HG02840 (cell line): ENCODE measurements around the gene THSD7B.
"Not testable (repeated sequence)": the region's sequence is repeated elsewhere in the genome, so short reads cannot be mapped to it uniquely, and the experiment has no call there.

Experiments used
- ATAC-seq: cut with Tn5 transposase; IDR thresholded peaks from one replicate; pipeline ENCODE4 v1.9.1; 2021; ENCODE audit warnings: mild to moderate bottlenecking, moderate library complexity, moderate number of reproducible peaks; ENCODE audit not compliant: unreplicated experiment, low FRiP score

Gene THSD7B

DNA sequence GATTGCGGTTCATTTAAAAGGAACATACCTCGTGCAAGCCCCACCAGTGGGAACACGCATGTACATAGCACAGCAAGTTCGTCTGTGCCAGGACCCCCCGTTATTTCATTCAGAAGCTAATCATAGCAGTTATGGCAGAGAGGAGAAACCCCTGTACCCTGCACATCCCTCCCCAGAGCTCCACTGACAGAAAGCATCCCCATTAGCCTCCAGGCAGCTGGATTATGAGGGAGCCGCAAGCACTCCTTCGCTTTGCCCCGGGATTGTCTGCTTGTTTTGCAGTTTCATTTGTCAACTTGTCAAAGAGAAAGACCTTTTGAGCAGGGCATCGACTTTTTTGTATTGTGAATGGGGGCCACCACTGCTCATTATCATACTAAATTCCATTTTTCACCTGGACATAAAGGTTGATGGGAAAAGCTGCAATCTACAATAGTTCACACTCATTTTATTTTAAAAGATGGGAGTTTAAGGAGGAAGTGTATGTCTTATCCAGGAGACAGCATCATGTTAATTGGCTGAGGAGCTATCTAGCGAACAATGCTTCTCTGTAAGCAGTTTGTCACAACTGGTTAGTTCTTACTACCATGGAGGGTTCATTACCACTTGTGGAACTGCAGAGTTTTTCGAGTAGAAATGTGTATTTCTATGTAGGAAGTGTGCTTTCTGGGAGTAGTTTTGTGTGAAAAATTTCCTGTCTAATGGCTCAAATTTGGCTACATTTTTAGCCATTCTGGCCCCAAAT lies 255.3 kb downstream of the THSD7B start:
- ATAC-seq: no peak

GRCh38 chr2:137021763-137022162 lies 256.4 kb downstream of the THSD7B start:
- ATAC-seq: no peak

GRCh38 chr2:137023205-137023604 lies 257.9 kb downstream of the THSD7B start:
- ATAC-seq: no peak

DNA sequence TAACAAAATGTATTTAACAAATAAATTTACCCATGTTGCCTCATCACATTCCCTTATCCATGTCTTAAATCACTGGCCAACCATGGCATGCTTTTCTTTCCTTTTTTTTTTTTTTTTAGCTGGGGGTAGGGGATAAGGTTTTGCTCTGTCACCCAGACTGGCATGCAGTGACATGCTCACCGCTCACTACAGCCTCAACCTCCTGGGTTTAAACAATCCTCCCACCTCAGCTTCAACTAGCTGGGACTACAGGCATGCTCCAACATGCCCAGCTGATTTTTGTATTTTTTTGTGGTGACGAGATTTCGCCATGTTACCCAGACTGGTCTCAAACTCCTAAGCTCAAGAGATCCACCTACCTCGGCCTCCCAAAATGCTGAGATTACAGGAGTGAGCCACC lies 266.4 kb downstream of the THSD7B start:
- no peak for ATAC-seq

DNA sequence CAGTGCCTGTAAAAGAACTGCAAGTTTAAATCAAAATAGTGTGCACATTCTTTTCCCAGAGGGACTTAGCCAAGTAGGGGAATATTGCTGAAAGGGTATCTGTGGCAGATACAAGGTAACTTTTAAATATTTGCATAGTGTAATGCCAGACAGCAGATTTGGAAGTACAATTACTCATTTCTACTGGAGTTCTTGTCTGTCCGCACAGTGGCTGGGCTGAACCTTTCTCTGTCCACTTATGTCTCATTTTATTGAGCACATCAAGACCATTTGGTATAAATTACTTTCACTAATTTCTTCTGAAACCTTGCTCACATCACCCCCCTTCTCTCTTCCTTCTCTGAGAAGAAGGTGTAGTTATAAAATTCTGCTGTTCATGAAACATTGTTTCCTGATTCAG lies 271.3 kb downstream of the THSD7B start:
- no peak for ATAC-seq

- no peak for ATAC-seq
Measured at GRCh38 chr2:137039482-137040152, 274.3 kb downstream of the THSD7B start.

DNA sequence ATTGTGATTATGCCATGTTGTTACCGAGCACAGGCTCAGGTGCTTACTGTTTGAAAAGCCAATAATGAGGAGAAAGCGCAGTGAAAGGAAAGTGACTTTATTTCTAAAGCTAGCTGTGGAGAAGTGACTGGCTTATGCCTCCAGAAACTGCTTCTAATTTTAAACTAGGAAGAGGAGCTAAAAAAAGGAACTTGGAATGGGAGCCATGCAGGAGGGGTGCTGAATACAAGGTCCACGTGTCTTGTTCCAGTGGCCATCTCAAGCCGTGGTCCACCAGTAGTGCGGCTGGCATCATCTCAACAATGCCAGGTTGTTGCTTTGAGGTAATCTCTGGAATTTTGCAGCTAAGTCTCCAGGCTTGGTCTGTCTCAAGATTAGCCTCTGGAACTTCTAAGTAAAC lies 282.0 kb downstream of the THSD7B start:
- no peak for ATAC-seq

DNA sequence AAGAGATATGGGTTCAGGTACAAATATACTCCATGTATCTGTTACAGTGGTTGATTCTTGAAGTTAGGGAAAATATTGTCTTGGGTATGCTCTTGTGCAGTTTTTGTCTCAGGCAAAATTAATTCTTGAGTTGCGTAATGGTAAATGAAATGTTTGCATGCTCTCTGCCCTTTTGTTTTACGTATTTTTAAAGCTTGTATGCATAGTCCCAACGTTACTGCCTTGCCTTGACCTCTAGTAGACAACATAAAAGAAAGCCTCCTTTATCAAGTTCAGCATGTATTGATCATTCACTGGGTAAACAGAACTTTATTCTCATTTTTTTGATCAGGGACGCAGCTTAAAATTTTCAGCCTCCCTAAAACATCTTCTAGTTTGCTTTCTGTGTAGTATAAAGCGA lies 283.1 kb downstream of the THSD7B start:
- no peak for ATAC-seq

DNA sequence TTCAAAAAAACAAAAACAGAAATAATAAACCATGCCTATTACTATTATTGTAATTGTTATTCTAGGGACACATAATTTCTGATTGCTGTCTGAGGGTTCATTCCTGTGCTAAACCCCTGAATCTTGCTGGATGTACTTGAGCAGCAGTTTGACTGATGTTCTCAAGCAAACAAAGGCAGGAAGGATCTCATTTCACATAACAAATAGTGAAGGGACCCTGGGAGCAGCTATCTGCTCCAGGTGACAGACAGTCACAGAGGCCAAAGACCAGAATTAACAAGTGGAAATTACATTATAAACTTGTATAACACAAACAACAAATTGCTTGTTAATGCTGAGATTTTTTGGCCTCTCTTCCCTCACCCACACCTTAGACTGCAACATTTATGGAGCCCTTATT lies 284.2 kb downstream of the THSD7B start:
- no peak for ATAC-seq

- no peak for ATAC-seq
Measured at GRCh38 chr2:137050949-137051348, 285.6 kb downstream of the THSD7B start.

GRCh38 chr2:137051778-137052398 lies 286.5 kb downstream of the THSD7B start:
- ATAC-seq: no peak

DNA sequence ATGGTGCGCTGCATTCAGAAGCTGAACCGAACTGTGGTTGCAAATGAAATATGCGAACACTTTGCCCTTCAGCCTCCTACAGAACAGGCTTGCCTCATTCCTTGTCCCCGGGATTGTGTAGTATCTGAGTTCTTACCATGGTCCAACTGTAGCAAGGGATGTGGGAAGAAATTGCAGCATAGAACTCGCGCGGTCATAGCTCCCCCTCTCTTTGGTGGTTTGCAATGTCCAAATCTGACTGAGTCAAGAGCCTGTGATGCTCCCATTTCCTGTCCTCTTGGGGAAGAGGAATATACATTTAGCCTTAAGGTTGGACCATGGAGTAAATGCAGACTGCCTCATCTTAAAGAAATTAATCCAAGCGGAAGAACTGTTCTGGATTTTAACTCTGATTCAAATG lies 291.4 kb downstream of the THSD7B start:
- no peak for ATAC-seq

DNA sequence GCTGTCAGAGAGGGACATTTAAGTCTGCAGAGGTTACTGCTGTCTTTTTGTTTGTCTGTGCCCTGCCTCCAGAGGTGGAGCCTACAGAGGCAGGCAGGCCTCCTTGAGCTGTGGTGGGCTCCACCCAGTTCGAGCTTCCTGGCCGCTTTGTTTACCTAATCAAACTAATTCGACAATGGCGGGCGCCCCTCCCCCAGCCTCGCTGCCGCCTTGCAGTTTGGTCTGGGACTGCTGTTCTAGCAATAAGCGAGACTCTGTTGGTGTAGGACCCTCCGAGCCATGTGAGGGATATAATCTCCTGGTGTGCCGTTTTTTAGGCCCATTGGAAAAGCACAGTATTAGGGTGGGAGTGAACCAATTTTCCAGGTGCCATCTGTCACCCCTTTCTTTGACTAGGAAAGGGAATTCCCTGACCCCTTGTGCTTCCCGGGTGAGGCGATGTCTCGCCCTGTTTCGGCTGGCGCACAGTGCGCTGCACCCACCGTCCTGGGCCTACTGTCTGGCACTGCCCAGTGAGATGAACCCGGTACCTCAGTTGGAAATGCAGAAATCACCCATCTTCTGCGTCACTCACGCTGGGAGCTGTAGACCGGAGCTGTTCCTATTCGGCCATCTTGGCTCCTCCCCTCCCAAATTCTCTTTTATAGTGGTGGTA lies 310.9 kb downstream of the THSD7B start:
- not testable (repeated sequence) for ATAC-seq

GRCh38 chr2:137091704-137092103 lies 326.4 kb downstream of the THSD7B start:
- ATAC-seq: no peak

DNA sequence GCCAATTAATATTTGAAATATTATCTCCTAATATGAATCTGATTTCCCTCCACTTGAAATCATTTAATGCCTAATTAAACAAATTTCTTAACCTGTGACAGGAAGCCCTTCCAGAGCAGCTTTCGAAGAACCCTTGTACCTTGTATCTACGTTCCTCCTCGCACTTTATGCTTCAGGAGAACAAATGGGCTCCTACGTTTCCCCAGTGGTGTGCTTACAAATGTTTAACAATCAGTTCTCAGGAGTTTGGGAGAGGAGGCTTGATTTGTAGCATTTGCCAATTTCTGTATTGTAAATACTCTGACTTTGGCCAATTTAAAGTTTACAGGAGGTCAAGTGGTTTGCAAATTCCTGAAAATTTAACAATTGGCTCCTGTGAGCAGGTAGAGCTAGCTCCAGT lies 327.8 kb downstream of the THSD7B start:
- no peak for ATAC-seq

DNA sequence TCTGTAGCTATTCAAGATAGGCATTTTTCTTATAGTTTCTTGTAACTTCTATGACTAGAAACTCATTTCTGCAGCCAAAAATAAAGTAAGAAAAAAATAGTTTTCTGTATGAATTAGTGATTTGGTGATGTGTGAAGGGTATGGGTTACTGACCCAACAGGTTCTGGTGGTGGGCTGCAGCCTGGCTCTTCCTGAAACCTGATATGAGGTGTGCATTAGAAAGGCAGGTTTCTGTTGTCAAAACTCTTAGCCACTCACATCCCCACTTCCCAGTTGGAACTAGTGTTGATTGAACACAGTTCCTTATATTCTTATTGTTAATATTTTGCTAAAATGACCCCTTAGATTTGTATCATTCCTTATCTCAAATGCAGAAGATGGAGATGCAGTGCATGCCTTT lies 330.8 kb downstream of the THSD7B start:
- no peak for ATAC-seq

- ATAC-seq: no peak
Measured at GRCh38 chr2:137096693-137097092, 331.3 kb downstream of the THSD7B start.

GRCh38 chr2:137101814-137102213 lies 336.5 kb downstream of the THSD7B start:
- not testable (repeated sequence) for ATAC-seq

DNA sequence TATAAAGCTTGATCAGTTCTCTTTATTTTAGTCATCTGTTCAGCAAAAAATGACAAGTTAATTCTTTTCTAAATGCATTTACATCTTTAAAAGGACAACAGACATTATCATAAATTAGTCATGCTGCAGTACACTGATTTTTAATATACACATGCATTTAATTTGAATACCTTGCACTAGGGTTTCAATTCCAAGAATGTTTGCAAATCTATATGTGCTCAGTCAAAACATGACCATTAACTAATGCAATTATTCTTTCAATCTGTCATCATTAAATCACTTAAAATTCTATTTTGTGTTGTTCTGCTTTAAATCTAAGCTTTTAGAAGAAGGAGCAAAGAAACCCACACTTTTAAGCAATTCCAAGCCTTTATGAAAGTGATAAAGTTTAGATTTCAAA lies 342.6 kb downstream of the THSD7B start:
- ATAC-seq: no peak

DNA sequence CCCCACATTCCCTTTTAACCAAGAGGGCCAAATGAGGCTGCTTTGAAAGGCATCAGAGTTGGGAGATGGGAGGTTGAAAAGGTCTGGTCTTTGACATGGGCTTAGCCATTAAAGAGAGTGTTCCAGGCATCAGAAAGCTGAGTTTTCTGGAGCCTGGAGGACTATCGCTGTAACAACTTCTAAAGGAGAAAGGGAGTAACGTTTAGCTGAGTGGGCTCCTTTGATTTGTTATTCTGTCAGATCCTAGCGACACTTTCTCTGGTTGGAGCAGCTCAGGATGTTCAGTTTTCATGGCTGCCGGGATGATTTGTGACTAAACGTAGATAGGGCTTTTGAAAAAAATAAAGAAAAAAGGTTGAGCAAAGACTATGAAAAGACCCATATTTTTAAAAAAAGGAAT lies 346.6 kb downstream of the THSD7B start:
- ATAC-seq: no peak

GRCh38 chr2:137115081-137115794 lies 349.9 kb downstream of the THSD7B start:
- ATAC-seq: no peak
